ENCODE measurements around the gene WHRN.

GRCh38 chr9:114374936-114375335, 130.3 kb downstream of the WHRN start:
- TF ChIP-seq POLR2A (IDR thresholded peaks at IDR 0.05) (no peak), POLR2AphosphoS5 (IDR thresholded peaks at IDR 0.05) (no peak), EP300 (IDR thresholded peaks at IDR 0.05) (no peak)
- TF ChIP-seq, protein P1, sequence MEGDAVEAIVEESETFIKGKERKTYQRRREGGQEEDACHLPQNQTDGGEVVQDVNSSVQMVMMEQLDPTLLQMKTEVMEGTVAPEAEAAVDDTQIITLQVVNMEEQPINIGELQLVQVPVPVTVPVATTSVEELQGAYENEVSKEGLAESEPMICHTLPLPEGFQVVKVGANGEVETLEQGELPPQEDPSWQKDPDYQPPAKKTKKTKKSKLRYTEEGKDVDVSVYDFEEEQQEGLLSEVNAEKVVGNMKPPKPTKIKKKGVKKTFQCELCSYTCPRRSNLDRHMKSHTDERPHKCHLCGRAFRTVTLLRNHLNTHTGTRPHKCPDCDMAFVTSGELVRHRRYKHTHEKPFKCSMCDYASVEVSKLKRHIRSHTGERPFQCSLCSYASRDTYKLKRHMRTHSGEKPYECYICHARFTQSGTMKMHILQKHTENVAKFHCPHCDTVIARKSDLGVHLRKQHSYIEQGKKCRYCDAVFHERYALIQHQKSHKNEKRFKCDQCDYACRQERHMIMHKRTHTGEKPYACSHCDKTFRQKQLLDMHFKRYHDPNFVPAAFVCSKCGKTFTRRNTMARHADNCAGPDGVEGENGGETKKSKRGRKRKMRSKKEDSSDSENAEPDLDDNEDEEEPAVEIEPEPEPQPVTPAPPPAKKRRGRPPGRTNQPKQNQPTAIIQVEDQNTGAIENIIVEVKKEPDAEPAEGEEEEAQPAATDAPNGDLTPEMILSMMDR (IDR thresholded peaks at IDR 0.05) = no peak
